HEK293 (cell line): ENCODE results near the gene CCDC50.

ENCODE experiments used
- CTCF ChIA-PET: fragments of 350-600 bp; formaldehyde crosslinking; extraction: SDS; loops from one replicate; lab custom pipeline; 2021; ENCODE audit warnings: antibody characterized with exemption; lab: Yijun Ruan, JAX
- POLR2A ChIA-PET: fragments of 300-600 bp; formaldehyde crosslinking; extraction: SDS; loops from one replicate; lab custom pipeline; 2020; ENCODE audit warnings: antibody characterized with exemption, inconsistent platforms; lab: Yijun Ruan, JAX
- H3K27ac ChIP-seq: fragments of 200-500 bp; sonication (Bioruptor generic); 2 replicates; pipeline ENCODE4 v1.5.1; 2014; ENCODE audit warnings: low read depth, low read length, control low read depth, inconsistent platforms; ENCODE audit errors: extremely low read depth
- H3K36me3 ChIP-seq, 2 experiments: fragments of 200-500 bp in 1 of 2; sonication (Bioruptor generic) in 1 of 2; 1 replicate in 1 of 2; 2 replicates in 1 of 2; pipeline ENCODE4 v1.5.1; 2014 to 2017; ENCODE audit warnings: inconsistent platforms in 2 of 2, low read length in 2 of 2; ENCODE audit not compliant: control insufficient read depth in 2 of 2, insufficient read depth in 1 of 2
- H3K4me1 ChIP-seq: fragments of 200-500 bp; sonication (Bioruptor generic); 2 replicates; pipeline ENCODE4 v1.5.1; 2014; ENCODE audit warnings: mild to moderate bottlenecking, low read length, inconsistent platforms; ENCODE audit not compliant: control insufficient read depth, insufficient read depth
- H3K4me3 ChIP-seq: 2 replicates; pipeline ENCODE4 v1.5.1; 2011; ENCODE audit warnings: low read depth, mild to moderate bottlenecking, control low read depth, low read length, moderate library complexity
- H3K9me3 ChIP-seq: fragments of 200-500 bp; sonication (Bioruptor generic); 2 replicates; pipeline ENCODE4 v1.5.1; 2014; ENCODE audit warnings: low read depth, low read length, inconsistent platforms; ENCODE audit not compliant: control insufficient read depth, insufficient read depth
- KLF17 ChIP-seq: fragments of 450-650 bp; formaldehyde crosslinking; IDR thresholded peaks from 2 replicates; pipeline ENCODE4 v1.5.1; 2016; ENCODE audit warnings: missing biosample characterization, missing genetic modification characterization
- KLF9 ChIP-seq: fragments of 450-650 bp; formaldehyde crosslinking; IDR thresholded peaks from 2 replicates; pipeline ENCODE4 v1.5.1; 2016; ENCODE audit warnings: missing biosample characterization, missing genetic modification characterization, low read depth
- PATZ1 ChIP-seq: fragments of 450-650 bp; formaldehyde crosslinking; IDR thresholded peaks from 2 replicates; pipeline ENCODE4 v1.5.1; 2016; ENCODE audit warnings: missing biosample characterization, missing genetic modification characterization
- PRDM1 ChIP-seq: fragments of 450-650 bp; formaldehyde crosslinking; IDR thresholded peaks from 2 replicates; pipeline ENCODE4; 2016; ENCODE audit warnings: missing biosample characterization, missing genetic modification characterization
- SCRT1 ChIP-seq: fragments of 450-650 bp; formaldehyde crosslinking; IDR thresholded peaks from 2 replicates; pipeline ENCODE4 v1.5.1; 2016; ENCODE audit warnings: missing biosample characterization, missing genetic modification characterization, borderline replicate concordance
- YY1 ChIP-seq: fragments of 450-650 bp; formaldehyde crosslinking; IDR thresholded peaks from 2 replicates; pipeline ENCODE4 v1.5.1; 2018; ENCODE audit warnings: missing biosample characterization, missing genetic modification characterization
- ZNF114 ChIP-seq: fragments of 450-650 bp; formaldehyde crosslinking; IDR thresholded peaks from 2 replicates; pipeline ENCODE4 v1.5.0; 2017; ENCODE audit warnings: missing biosample characterization, missing genetic modification characterization
- ZNF211 ChIP-seq: fragments of 450-650 bp; formaldehyde crosslinking; IDR thresholded peaks from 2 replicates; pipeline ENCODE4 v1.5.1; 2016; ENCODE audit warnings: low read depth, missing biosample characterization, missing genetic modification characterization
- ZNF239 ChIP-seq: fragments of 450-650 bp; formaldehyde crosslinking; IDR thresholded peaks from 2 replicates; pipeline ENCODE4 v1.5.1; 2016; ENCODE audit warnings: missing biosample characterization, missing genetic modification characterization
- ZNF521 ChIP-seq: fragments of 450-650 bp; formaldehyde crosslinking; IDR thresholded peaks from 2 replicates; pipeline ENCODE4 v1.5.1; 2017; ENCODE audit warnings: missing biosample characterization, mild to moderate bottlenecking, missing genetic modification characterization
- ZNF548 ChIP-seq: fragments of 450-650 bp; formaldehyde crosslinking; IDR thresholded peaks from 2 replicates; pipeline ENCODE4 v1.5.1; 2016; ENCODE audit warnings: missing biosample characterization, missing genetic modification characterization
- ZNF585B ChIP-seq: fragments of 450-650 bp; formaldehyde crosslinking; IDR thresholded peaks from 2 replicates; pipeline ENCODE4 v1.5.1; 2016; ENCODE audit warnings: missing biosample characterization, missing genetic modification characterization
- ZNF623 ChIP-seq: fragments of 450-650 bp; formaldehyde crosslinking; IDR thresholded peaks from 2 replicates; pipeline ENCODE4 v1.5.1; 2016; ENCODE audit warnings: missing biosample characterization, missing genetic modification characterization
- ZNF660 ChIP-seq: fragments of 450-650 bp; IDR thresholded peaks from 2 replicates; pipeline ENCODE4 v1.5.1; 2018; ENCODE audit warnings: missing biosample characterization, mild to moderate bottlenecking, missing genetic modification characterization
- ZNF747 ChIP-seq: fragments of 450-650 bp; formaldehyde crosslinking; IDR thresholded peaks from 2 replicates; pipeline ENCODE4 v1.5.1; 2016; ENCODE audit warnings: missing biosample characterization, missing genetic modification characterization
- ZNF843 ChIP-seq: fragments of 450-650 bp; formaldehyde crosslinking; IDR thresholded peaks from 2 replicates; pipeline ENCODE4 v1.5.1; 2016; ENCODE audit warnings: missing biosample characterization, missing genetic modification characterization
- ZSCAN23 ChIP-seq: fragments of 450-650 bp; formaldehyde crosslinking; IDR thresholded peaks from 2 replicates; pipeline ENCODE4 v1.5.1; 2016; ENCODE audit warnings: missing biosample characterization, missing genetic modification characterization
- TF ChIP-seq, protein P1 (sequence below): fragments of 450-650 bp; formaldehyde crosslinking; IDR thresholded peaks from 2 replicates; pipeline ENCODE4 v1.5.1; 2016; ENCODE audit warnings: missing biosample characterization, missing genetic modification characterization
- TF ChIP-seq, protein P2 (sequence below): fragments of 450-650 bp; formaldehyde crosslinking; IDR thresholded peaks from 2 replicates; pipeline ENCODE4 v1.5.1; 2017; ENCODE audit warnings: missing biosample characterization, missing genetic modification characterization
- TF ChIP-seq, protein P3 (sequence below): fragments of 450-650 bp; formaldehyde crosslinking; IDR thresholded peaks from 2 replicates; pipeline ENCODE4 v1.5.1; 2016; ENCODE audit warnings: missing biosample characterization, missing genetic modification characterization
- TF ChIP-seq, protein P4 (sequence below): fragments of 450-650 bp; formaldehyde crosslinking; IDR thresholded peaks from 2 replicates; pipeline ENCODE4 v1.5.1; 2016; ENCODE audit warnings: missing biosample characterization, missing genetic modification characterization, low read depth
- TF ChIP-seq, protein P5 (sequence below): fragments of 450-650 bp; formaldehyde crosslinking; IDR thresholded peaks from 2 replicates; pipeline ENCODE4 v1.5.1; 2016; ENCODE audit warnings: missing biosample characterization, missing genetic modification characterization

Gene CCDC50

GRCh38 chr3:191430103-191430502 is 100.9 kb downstream of the CCDC50 start (continued):
- no peak for TF ChIP-seq ZNF548
- TF ChIP-seq, protein P1, sequence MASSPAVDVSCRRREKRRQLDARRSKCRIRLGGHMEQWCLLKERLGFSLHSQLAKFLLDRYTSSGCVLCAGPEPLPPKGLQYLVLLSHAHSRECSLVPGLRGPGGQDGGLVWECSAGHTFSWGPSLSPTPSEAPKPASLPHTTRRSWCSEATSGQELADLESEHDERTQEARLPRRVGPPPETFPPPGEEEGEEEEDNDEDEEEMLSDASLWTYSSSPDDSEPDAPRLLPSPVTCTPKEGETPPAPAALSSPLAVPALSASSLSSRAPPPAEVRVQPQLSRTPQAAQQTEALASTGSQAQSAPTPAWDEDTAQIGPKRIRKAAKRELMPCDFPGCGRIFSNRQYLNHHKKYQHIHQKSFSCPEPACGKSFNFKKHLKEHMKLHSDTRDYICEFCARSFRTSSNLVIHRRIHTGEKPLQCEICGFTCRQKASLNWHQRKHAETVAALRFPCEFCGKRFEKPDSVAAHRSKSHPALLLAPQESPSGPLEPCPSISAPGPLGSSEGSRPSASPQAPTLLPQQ (tag by site-specific recombination), result no peak

GRCh38 chr3:191431160-191431822 is 102.1 kb downstream of the CCDC50 start:
- H3K4me1 ChIP-seq, result no peaks in the 10 kb centered on the region
- H3K27ac ChIP-seq, result no peak overlapping the region
- no peaks in the 10 kb centered on the region for H3K36me3 ChIP-seq
- H3K9me3 ChIP-seq, result no peaks in the 10 kb centered on the region
- TF ChIP-seq, protein P2, sequence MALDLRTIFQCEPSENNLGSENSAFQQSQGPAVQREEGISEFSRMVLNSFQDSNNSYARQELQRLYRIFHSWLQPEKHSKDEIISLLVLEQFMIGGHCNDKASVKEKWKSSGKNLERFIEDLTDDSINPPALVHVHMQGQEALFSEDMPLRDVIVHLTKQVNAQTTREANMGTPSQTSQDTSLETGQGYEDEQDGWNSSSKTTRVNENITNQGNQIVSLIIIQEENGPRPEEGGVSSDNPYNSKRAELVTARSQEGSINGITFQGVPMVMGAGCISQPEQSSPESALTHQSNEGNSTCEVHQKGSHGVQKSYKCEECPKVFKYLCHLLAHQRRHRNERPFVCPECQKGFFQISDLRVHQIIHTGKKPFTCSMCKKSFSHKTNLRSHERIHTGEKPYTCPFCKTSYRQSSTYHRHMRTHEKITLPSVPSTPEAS, result no peak
- TF ChIP-seq ZNF660, result no peak
- no peak for TF ChIP-seq KLF17 (tag by site-specific recombination)
- no peak for TF ChIP-seq ZNF623 (tag by site-specific recombination)
- TF ChIP-seq ZNF114, result no peak
- no peak for TF ChIP-seq ZNF585B (tag by site-specific recombination)
- no peak for TF ChIP-seq ZNF239
- TF ChIP-seq ZNF211, result no peak
- TF ChIP-seq, protein P3, sequence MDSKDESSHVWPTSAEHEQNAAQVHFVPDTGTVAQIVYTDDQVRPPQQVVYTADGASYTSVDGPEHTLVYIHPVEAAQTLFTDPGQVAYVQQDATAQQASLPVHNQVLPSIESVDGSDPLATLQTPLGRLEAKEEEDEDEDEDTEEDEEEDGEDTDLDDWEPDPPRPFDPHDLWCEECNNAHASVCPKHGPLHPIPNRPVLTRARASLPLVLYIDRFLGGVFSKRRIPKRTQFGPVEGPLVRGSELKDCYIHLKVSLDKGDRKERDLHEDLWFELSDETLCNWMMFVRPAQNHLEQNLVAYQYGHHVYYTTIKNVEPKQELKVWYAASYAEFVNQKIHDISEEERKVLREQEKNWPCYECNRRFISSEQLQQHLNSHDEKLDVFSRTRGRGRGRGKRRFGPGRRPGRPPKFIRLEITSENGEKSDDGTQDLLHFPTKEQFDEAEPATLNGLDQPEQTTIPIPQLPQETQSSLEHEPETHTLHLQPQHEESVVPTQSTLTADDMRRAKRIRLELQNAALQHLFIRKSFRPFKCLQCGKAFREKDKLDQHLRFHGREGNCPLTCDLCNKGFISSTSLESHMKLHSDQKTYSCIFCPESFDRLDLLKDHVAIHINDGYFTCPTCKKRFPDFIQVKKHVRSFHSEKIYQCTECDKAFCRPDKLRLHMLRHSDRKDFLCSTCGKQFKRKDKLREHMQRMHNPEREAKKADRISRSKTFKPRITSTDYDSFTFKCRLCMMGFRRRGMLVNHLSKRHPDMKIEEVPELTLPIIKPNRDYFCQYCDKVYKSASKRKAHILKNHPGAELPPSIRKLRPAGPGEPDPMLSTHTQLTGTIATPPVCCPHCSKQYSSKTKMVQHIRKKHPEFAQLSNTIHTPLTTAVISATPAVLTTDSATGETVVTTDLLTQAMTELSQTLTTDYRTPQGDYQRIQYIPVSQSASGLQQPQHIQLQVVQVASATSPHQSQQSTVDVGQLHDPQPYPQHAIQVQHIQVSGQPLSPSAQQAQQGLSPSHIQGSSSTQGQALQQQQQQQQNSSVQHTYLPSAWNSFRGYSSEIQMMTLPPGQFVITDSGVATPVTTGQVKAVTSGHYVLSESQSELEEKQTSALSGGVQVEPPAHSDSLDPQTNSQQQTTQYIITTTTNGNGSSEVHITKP (tag by site-specific recombination), result no peak
- TF ChIP-seq, protein P4, sequence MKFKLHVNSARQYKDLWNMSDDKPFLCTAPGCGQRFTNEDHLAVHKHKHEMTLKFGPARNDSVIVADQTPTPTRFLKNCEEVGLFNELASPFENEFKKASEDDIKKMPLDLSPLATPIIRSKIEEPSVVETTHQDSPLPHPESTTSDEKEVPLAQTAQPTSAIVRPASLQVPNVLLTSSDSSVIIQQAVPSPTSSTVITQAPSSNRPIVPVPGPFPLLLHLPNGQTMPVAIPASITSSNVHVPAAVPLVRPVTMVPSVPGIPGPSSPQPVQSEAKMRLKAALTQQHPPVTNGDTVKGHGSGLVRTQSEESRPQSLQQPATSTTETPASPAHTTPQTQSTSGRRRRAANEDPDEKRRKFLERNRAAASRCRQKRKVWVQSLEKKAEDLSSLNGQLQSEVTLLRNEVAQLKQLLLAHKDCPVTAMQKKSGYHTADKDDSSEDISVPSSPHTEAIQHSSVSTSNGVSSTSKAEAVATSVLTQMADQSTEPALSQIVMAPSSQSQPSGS (tag by site-specific recombination), result no peak
- TF ChIP-seq PATZ1 (tag by site-specific recombination), result no peak
- TF ChIP-seq ZNF747 (tag by site-specific recombination), result no peak
- TF ChIP-seq ZNF521 (tag by site-specific recombination), result no peak
- no peak for TF ChIP-seq KLF9 (tag by site-specific recombination)
- TF ChIP-seq PRDM1 (tag by site-specific recombination), result no peak
- TF ChIP-seq YY1 (tag by site-specific recombination), result no peak
- no peak for TF ChIP-seq ZSCAN23 (tag by site-specific recombination)
- TF ChIP-seq SCRT1 (tag by site-specific recombination), result no peak
- no peak for TF ChIP-seq ZNF843 (tag by site-specific recombination)
- TF ChIP-seq, protein P5, sequence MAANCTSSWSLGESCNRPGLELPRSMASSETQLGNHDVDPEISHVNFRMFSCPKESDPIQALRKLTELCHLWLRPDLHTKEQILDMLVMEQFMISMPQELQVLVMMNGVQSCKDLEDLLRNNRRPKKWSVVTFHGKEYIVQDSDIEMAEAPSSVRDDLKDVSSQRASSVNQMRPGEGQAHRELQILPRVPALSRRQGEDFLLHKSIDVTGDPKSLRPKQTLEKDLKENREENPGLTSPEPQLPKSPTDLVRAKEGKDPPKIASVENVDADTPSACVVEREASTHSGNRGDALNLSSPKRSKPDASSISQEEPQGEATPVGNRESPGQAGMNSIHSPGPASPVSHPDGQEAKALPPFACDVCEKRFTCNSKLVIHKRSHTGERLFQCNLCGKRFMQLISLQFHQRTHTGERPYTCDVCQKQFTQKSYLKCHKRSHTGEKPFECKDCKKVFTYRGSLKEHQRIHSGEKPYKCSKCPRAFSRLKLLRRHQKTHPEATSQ (tag by site-specific recombination), result no peak
- H3K4me3 ChIP-seq, result no peak overlapping the region
- POLR2A ChIA-PET, result no interaction called here
- CTCF ChIA-PET, result no interaction called here
